ENCODE results near the gene RAB38.

Gene RAB38

GRCh38 chr11:88101881-88102597, 73.2 kb downstream of the RAB38 start:
- no peak for FAIRE-seq

GRCh38 chr11:88100151-88100550, 75.1 kb downstream of the RAB38 start:
- no peak for FAIRE-seq

- FAIRE-seq = no peak
Observed at GRCh38 chr11:88098289-88098688, 77.0 kb downstream of the RAB38 start.

- FAIRE-seq = no peak
Observed at GRCh38 chr11:88089134-88089533, 86.1 kb downstream of the RAB38 start.

GRCh38 chr11:88087337-88087736, 87.9 kb downstream of the RAB38 start:
- no peak for FAIRE-seq

GRCh38 chr11:88086297-88086696, 88.9 kb downstream of the RAB38 start:
- FAIRE-seq = no peak

- FAIRE-seq = no peak
Observed at GRCh38 chr11:88070437-88070836, 104.8 kb downstream of the RAB38 start.

- FAIRE-seq = no peak
Observed at GRCh38 chr11:88068848-88069554, 106.2 kb downstream of the RAB38 start.

- no peak for FAIRE-seq
Observed at GRCh38 chr11:88066090-88066489, 109.2 kb downstream of the RAB38 start.

- FAIRE-seq = no peak
Observed at GRCh38 chr11:88064097-88064705, 111.0 kb downstream of the RAB38 start.
